ENCODE data around the gene OR4D10.

GRCh38 chr11:59528711-59529110, 55.6 kb downstream of the OR4D10 start:
- TF ChIP-seq POLR2A (IDR thresholded peaks at IDR 0.05) = no peak
- no peak for TF ChIP-seq POLR2AphosphoS5 (IDR thresholded peaks at IDR 0.05)
- no peak for TF ChIP-seq CTCF (IDR thresholded peaks at IDR 0.05 in 8 of 11, conservative IDR thresholded peaks at IDR 0.05 in 3 of 11)
